ENCODE data around the gene SLC15A4. TPM values are rescaled to one million over a fixed set of nuclear protein-coding genes. Genes with fewer than 3 reads are reported as not detected.

Gene SLC15A4
- total RNA-seq, 4 donors from 2014 or later = 20.8 to 50.3 (median 43.6) TPM

GRCh38 chr12:128766738-128767501 lies 56.8 kb downstream of the SLC15A4 start:
- ATAC-seq (ENCODE audit: low FRiP score) (no peak), DNase-seq (ENCODE audit: low spot score) (no peak)
- TF ChIP-seq, protein P1, sequence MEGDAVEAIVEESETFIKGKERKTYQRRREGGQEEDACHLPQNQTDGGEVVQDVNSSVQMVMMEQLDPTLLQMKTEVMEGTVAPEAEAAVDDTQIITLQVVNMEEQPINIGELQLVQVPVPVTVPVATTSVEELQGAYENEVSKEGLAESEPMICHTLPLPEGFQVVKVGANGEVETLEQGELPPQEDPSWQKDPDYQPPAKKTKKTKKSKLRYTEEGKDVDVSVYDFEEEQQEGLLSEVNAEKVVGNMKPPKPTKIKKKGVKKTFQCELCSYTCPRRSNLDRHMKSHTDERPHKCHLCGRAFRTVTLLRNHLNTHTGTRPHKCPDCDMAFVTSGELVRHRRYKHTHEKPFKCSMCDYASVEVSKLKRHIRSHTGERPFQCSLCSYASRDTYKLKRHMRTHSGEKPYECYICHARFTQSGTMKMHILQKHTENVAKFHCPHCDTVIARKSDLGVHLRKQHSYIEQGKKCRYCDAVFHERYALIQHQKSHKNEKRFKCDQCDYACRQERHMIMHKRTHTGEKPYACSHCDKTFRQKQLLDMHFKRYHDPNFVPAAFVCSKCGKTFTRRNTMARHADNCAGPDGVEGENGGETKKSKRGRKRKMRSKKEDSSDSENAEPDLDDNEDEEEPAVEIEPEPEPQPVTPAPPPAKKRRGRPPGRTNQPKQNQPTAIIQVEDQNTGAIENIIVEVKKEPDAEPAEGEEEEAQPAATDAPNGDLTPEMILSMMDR (IDR thresholded peaks at IDR 0.05) = no peak

DNA sequence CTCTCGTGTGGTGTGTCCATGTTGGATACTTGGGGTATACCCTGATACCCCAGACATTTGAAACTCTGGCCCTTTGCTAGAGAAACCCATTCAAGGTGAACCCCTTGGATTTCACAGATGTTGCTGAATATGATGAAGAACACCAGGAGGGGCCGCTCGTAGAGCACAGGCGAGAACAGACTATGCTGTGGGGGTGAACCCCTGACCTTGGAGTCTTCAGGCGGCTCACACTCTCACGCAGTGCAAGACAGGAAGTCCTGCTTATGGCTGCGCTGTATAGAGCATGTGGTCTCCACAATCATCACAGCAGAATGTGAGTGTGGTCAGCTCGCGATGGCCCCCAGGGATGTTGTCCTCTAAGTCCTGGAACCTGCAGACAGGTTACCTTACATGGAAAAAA lies 60.4 kb downstream of the SLC15A4 start:
- TF ChIP-seq, protein P1 (IDR thresholded peaks at IDR 0.05) = no peak
- no peak for DNase-seq (ENCODE audit: low spot score)
- no peak for ATAC-seq (ENCODE audit: low FRiP score)

GRCh38 chr12:128761379-128761790 lies 62.4 kb downstream of the SLC15A4 start:
- no peak for ATAC-seq (ENCODE audit: low FRiP score)
- TF ChIP-seq, protein P1 (IDR thresholded peaks at IDR 0.05) = no peak
- DNase-seq (ENCODE audit: low spot score) = no peak

DNA sequence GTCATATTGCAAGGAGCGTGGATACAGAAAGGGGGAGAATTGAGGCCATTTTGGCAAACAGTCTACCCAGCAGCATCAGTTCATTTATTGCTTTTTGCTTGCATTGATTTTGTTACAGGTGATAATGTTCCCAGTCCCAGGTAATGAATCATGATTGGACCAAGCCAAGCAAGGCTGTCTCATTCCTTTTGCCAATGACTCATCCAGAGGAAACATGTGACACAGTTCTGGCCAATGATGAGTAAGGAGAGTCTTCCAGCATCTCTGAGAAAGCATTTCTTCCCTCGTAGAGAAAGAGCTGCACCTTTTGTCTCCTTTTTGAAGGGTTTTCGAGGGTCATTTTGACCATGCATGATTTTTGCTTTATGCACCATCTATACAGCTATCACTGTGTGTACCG lies 68.2 kb downstream of the SLC15A4 start:
- ATAC-seq (ENCODE audit: low FRiP score) (no peak), DNase-seq (ENCODE audit: low spot score) (no peak)
- TF ChIP-seq, protein P1 (IDR thresholded peaks at IDR 0.05) = no peak

- ATAC-seq (ENCODE audit: low FRiP score) (no peak), DNase-seq (ENCODE audit: low spot score) (no peak)
- TF ChIP-seq, protein P1 (IDR thresholded peaks at IDR 0.05) = no peak
Measured at GRCh38 chr12:128754275-128754674, 69.5 kb downstream of the SLC15A4 start.

DNA sequence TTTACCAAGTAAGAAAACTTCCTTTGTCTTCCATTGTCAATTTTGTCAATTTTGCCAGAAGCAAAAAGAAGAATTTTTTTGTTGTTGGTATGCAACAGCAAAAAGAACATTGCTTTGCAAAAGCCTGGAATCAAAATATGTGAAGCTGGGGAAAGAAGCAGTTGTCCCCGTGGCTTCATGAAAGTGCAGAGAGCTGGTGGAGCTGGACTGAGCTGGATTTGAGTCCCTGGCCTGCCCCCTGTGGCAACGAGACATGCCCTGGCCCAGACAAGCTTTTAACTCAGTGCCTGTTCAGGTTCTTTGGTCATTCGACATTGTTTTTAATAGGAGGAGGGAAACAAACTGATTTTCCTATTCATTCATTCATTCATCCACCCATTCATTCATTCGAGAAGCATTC lies 70.3 kb downstream of the SLC15A4 start:
- TF ChIP-seq, protein P1 (IDR thresholded peaks at IDR 0.05) = no peak
- DNase-seq (ENCODE audit: low spot score) = no peak
- no peak for ATAC-seq (ENCODE audit: low FRiP score)

DNA sequence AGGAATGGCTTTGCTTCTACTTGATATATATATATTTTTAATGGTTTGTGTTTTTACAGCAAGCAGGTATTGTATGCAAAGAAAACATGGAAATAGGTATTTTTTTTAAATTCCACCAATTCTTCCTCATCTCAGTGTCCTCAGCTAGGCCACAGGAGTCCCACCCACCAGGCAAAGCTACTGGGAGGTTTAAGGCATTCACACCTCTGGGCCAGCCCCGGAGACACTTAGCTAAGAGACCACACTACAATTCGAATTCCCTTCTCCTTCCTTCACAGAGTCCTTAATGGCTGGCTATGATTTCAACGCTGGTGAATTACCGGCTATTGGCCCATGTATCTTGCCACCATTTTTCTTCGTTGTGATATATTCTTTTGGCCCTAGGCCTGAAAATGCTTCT lies 71.4 kb downstream of the SLC15A4 start:
- no peak for DNase-seq (ENCODE audit: low spot score)
- ATAC-seq (ENCODE audit: low FRiP score) = no peak
- TF ChIP-seq, protein P1 (IDR thresholded peaks at IDR 0.05) = no peak
